GM12878 (cell line): ENCODE results near the gene FBXW9. TPM values are rescaled to one million over a fixed set of nuclear protein-coding genes. Genes with fewer than 3 reads are reported as not detected.
"Not testable (repeated sequence)": the region's sequence is repeated elsewhere in the genome, so short reads cannot be mapped to it uniquely, and the experiment has no call there.

Source experiments
- ATAC-seq: fragments of 200-7000 bp; cut with Tn5 transposase; 3 replicates; pipeline ENCODE4 v1.9.1; 2020; ENCODE audit warnings: mild to moderate bottlenecking, moderate library complexity
- BruUV-seq: library from RNA; stranded (reverse); fragments of 400-500 nt; replicated peaks from 2 replicates; lab custom pipeline; 2021; lab: Mats Ljungman, UMichigan
- CTCF ChIA-PET: fragments of 300-600 bp; sonication (Branson Sonifier 250); formaldehyde crosslinking; extraction: SDS; loops from one replicate; lab custom pipeline; 2021; ENCODE audit warnings: inconsistent platforms; lab: Yijun Ruan, JAX
- POLR2A ChIA-PET: fragments of 350-600 bp; formaldehyde crosslinking; extraction: SDS; loops from one replicate; lab custom pipeline; 2021; ENCODE audit warnings: inconsistent platforms; lab: Charles Lee
- RAD21 ChIA-PET: fragments of 300-600 bp; sonication (Branson Sonifier 250); formaldehyde crosslinking; loops from one replicate; lab custom pipeline; 2023; ENCODE audit warnings: antibody characterized with exemption; ENCODE audit not compliant: unreplicated experiment; lab: Charles Lee
- SMC1A ChIA-PET: fragments of 300-600 bp; sonication (Branson Sonifier 250); formaldehyde crosslinking; loops from one replicate; lab custom pipeline; 2023; ENCODE audit not compliant: unreplicated experiment, uncharacterized antibody; lab: Charles Lee
- DNase-seq: peaks from one replicate; pipeline ENCODE4 v3.0.0-alpha.2; 2011; ENCODE audit warnings: low read depth, low spot score
- FAIRE-seq: peaks from 3 replicates; lab custom pipeline; 2011; peaks lifted over from hg19 to GRCh38; lab: Jason Lieb, UNC
- H2AFZ ChIP-seq: 2 replicates; pipeline ENCODE4 v1.6.0; 2011; ENCODE audit warnings: low read depth, low read length, control low read depth; ENCODE audit not compliant: control insufficient read depth
- H3K27ac ChIP-seq: 2 replicates; pipeline ENCODE4 v1.5.1; 2011; ENCODE audit warnings: control low read depth; ENCODE audit not compliant: control insufficient read depth, insufficient read depth
- H3K27me3 ChIP-seq, 2 experiments: replicated peaks in 1 of 2; 2 replicates each; pipeline versions ENCODE4 v1.6.0 to v1.6.1; 2011; ENCODE audit warnings: low read length in 1 of 2; ENCODE audit not compliant: control insufficient read depth in 2 of 2, insufficient read depth in 2 of 2
- H3K36me3 ChIP-seq, 2 experiments: 2 replicates each; pipeline ENCODE4 v1.5.1; 2011; ENCODE audit warnings: low read length in 1 of 2; ENCODE audit not compliant: control insufficient read depth in 2 of 2, insufficient read depth in 2 of 2
- H3K4me1 ChIP-seq: 2 replicates; pipeline ENCODE4 v1.6.1; 2011; ENCODE audit warnings: mild to moderate bottlenecking, low read length, moderate library complexity, mixed read lengths; ENCODE audit not compliant: control insufficient read depth, insufficient read depth
- H3K4me2 ChIP-seq: 2 replicates; pipeline ENCODE4 v1.6.0; 2011; ENCODE audit warnings: control low read depth; ENCODE audit not compliant: control insufficient read depth, insufficient read depth
- H3K4me3 ChIP-seq: fragments of 200-600 bp; sonication (generic); 2 replicates; pipeline ENCODE4 v1.5.1; 2016
- H3K79me2 ChIP-seq: 2 replicates; pipeline ENCODE4 v1.6.0; 2011; ENCODE audit warnings: low read length; ENCODE audit not compliant: control insufficient read depth, insufficient read depth
- H3K9ac ChIP-seq: 2 replicates; pipeline ENCODE4 v1.8.0; 2011; ENCODE audit warnings: low read length, control low read depth, mixed read lengths; ENCODE audit not compliant: control insufficient read depth, insufficient read depth
- H3K9me3 ChIP-seq: replicated peaks from 3 replicates; pipeline ENCODE4 v1.5.1; 2011; ENCODE audit warnings: mild to moderate bottlenecking, low read length; ENCODE audit not compliant: control insufficient read depth, insufficient read depth
- H4K20me1 ChIP-seq: 2 replicates; pipeline ENCODE4 v1.6.0; 2011; ENCODE audit not compliant: control insufficient read depth, insufficient read depth
- JUNB ChIP-seq: IDR thresholded peaks from 2 replicates; pipeline ENCODE4 v1.6.1; 2016; ENCODE audit warnings: antibody characterized with exemption, mild to moderate bottlenecking
- MYB ChIP-seq: fragments of 150-350 bp; IDR thresholded peaks from 2 replicates; pipeline ENCODE4 v1.6.1; 2014; ENCODE audit warnings: mild to moderate bottlenecking, low read depth, low read length, borderline replicate concordance
- RELB ChIP-seq: fragments of 450-650 bp; IDR thresholded peaks from 2 replicates; pipeline ENCODE4 v1.6.1; 2017; ENCODE audit warnings: low read depth, mild to moderate bottlenecking, moderate library complexity
- SREBF2 ChIP-seq: IDR thresholded peaks from 2 replicates; pipeline ENCODE4 v1.6.1; 2012; ENCODE audit warnings: mild to moderate bottlenecking, low read length
- WGBS: methylation state at CpG from one replicate; pipeline ENCODE4 v1.1.6; 2016; ENCODE audit warnings: low lambda C conversion rate; ENCODE audit not compliant: insufficient replicate concordance, insufficient coverage; ENCODE audit errors: missing lambda C conversion rate; 5-methylcytosine and 5-hydroxymethylcytosine counted together
- in situ Hi-C: fragments of 300-500 bp; cut with MboI; formaldehyde crosslinking; loops from 9 replicates; pipeline ENCODE4 v1.14.3; 2018; ENCODE audit warnings: mixed read lengths
- intact Hi-C: fragments of 100-400 bp; cut with micrococcal nuclease; formaldehyde crosslinking; loops from one replicate; pipeline ENCODE4 v1.14.2; 2022; ENCODE audit not compliant: unreplicated experiment
- polyA plus RNA-seq, 11 experiments: library from polyadenylated mRNA; depleted of rRNA in 4 of 11; unstranded in 6 of 11; stranded (reverse) in 5 of 11; fragments of >200 nt; fragmentation: Nextera tagmentation in 4 of 11; fragmentation: Illumina TruSeq in 1 of 11; extraction: Ambion mirVana in 4 of 11; extraction: Trizol in 1 of 11; gene quantifications; 1 replicate in 1 of 11; 2 replicates in 10 of 11; pipeline versions ENCODE4 v1.2.1 to v1.2.3, GENCODE V29; 2011 to 2016; ENCODE audit warnings: inconsistent platforms in 2 of 11, missing spikeins in 2 of 11, low read depth in 1 of 11
- total RNA-seq, 4 experiments: library from RNA; depleted of rRNA in 3 of 4; stranded (reverse); fragments of >200 nt in 3 of 4; fragmentation: Illumina TruSeq in 1 of 4; extraction: Trizol in 1 of 4; gene quantifications; 2 replicates each; pipeline versions ENCODE4 v1.2.1 to v1.2.3, GENCODE V29; 2013 to 2021

Gene FBXW9
- total and polyA plus RNA-seq, 10 of the 15 experiments (the other 5 are each of a cell fraction or from before 2014, with no cell fraction given), result 0.21 to 14.8 (median 7.3) TPM

- TF ChIP-seq MYB (no peak), RELB (no peak), SREBF2 (no peak), JUNB (no peak)
- no peak overlapping the region for H2AFZ ChIP-seq
- H3K4me2 ChIP-seq, result no peak overlapping the region
- ChIA-PET CTCF (no interaction called here), SMC1A (no interaction called here), RAD21 (no interaction called here), POLR2A (no interaction called here)
- no peaks in the 10 kb centered on the region; the same call in 2 of the 3 replicates for H3K9me3 ChIP-seq
- intact Hi-C loops (no loop called here), in situ Hi-C loops (no loop called here)
- no TSS peak for BruUV-seq
- DNase-seq (no peak), ATAC-seq (no peak), FAIRE-seq (no peak)
- H3K36me3 ChIP-seq, result peaks cover 3 to 5% of the 10 kb centered on the region in 2 experiments; a peak in 2 of 4 replicates
- H3K27ac ChIP-seq, result no peak overlapping the region
- no peak overlapping the region for H3K9ac ChIP-seq
- no peaks in the 10 kb centered on the region for H3K27me3 ChIP-seq
- 65% methylated on average over 10 of the region's 10 CpGs for WGBS
- H3K4me1 ChIP-seq, result no peaks in the 10 kb centered on the region
- no peaks in the 10 kb centered on the region for H4K20me1 ChIP-seq
- H3K79me2 ChIP-seq, result no peaks in the 10 kb centered on the region
- H3K4me3 ChIP-seq, result no peak overlapping the region
Observed at GRCh38 chr19:12646551-12646950, 49.9 kb downstream of the FBXW9 start.

GRCh38 chr19:12643716-12644115 lies 52.7 kb downstream of the FBXW9 start:
- H3K36me3 ChIP-seq, RAD21 ChIA-PET, H3K27ac ChIP-seq, H3K9me3 ChIP-seq, H3K9ac ChIP-seq, H3K79me2 ChIP-seq, CTCF ChIA-PET, SMC1A ChIA-PET, H2AFZ ChIP-seq, H3K27me3 ChIP-seq, H3K4me3 ChIP-seq, ATAC-seq, H3K4me1 ChIP-seq, in situ Hi-C loops, FAIRE-seq, H4K20me1 ChIP-seq, DNase-seq, intact Hi-C loops, BruUV-seq, H3K4me2 ChIP-seq, POLR2A ChIA-PET: not testable (repeated sequence)
- 94% methylated on average over 14 of the region's 14 CpGs for WGBS
